ENCODE measurements around the gene CABYR. TPM values are rescaled to one million over a fixed set of nuclear protein-coding genes. Genes with fewer than 3 reads are reported as not detected.
"Not testable (repeated sequence)": the region's sequence is repeated elsewhere in the genome, so short reads cannot be mapped to it uniquely, and the experiment has no call there.

The CABYR gene
- total and polyA plus RNA-seq, 5 experiments from 2014 or later, result 0.28 to 3.3 (median 1.3) TPM; not detected in 1

- DNase-seq (no peak), ATAC-seq (peak in 1 of 2 donors; percentile 27)
- H3K27ac Mint-ChIP-seq, result peak overlapping the region; percentile 40 to 95 (median 86)
- peaks cover 9 to 27% (median 22%) of the 10 kb centered on the region in 4 donors for H3K4me1 Mint-ChIP-seq
- POLR2A ChIA-PET, result interaction anchor here (0.5 to 1.1 kb wide), 6 partner anchors 10 to 685 kb away, joined by 3 to 4 read pairs (median 3); partner anchors contain the start of gene RIOK3
- peak overlapping the region; percentile 87 to 97 (median 92) for H3K4me3 Mint-ChIP-seq
- H3K36me3 Mint-ChIP-seq, result peaks cover 0 to 14% (median 2%) of the 10 kb centered on the region in 3 donors
- H3K27me3 Mint-ChIP-seq, result peaks cover 4 to 12% (median 9%) of the 10 kb centered on the region in 5 donors
- peaks cover 0 to 3% (median 0%) of the 10 kb centered on the region in 9 donors for H3K9me3 Mint-ChIP-seq
These were observed 463 bp upstream of the CABYR start for GRCh38 chr18:24138409-24138788.

GRCh38 chr18:24140697-24141096 is 1.8 kb downstream of the CABYR start:
- no peak overlapping the region for H3K27ac Mint-ChIP-seq
- H3K9me3 Mint-ChIP-seq, result peaks cover 0 to 3% (median 0%) of the 10 kb centered on the region in 9 donors
- peaks cover 0 to 2% (median 0%) of the 10 kb centered on the region in 3 donors for H3K36me3 Mint-ChIP-seq
- peaks cover 4 to 28% (median 9%) of the 10 kb centered on the region in 5 donors for H3K27me3 Mint-ChIP-seq
- peaks cover 9 to 27% (median 22%) of the 10 kb centered on the region in 4 donors for H3K4me1 Mint-ChIP-seq
- POLR2A ChIA-PET, result no interaction called here
- DNase-seq (no peak), ATAC-seq (no peak)
- H3K4me3 Mint-ChIP-seq, result peak overlapping the region in 8 of 10 donors; percentile 18 to 66 (median 46)

GRCh38 chr18:24142376-24142775 is 3.5 kb downstream of the CABYR start:
- peaks cover 0 to 2% (median 0%) of the 10 kb centered on the region in 3 donors for H3K36me3 Mint-ChIP-seq
- H3K27me3 Mint-ChIP-seq, result peaks cover 4 to 33% (median 9%) of the 10 kb centered on the region in 5 donors
- no peak overlapping the region for H3K27ac Mint-ChIP-seq
- H3K9me3 Mint-ChIP-seq, result peaks cover 0 to 3% (median 0%) of the 10 kb centered on the region in 9 donors
- DNase-seq, result no peak
- no peak overlapping the region for H3K4me3 Mint-ChIP-seq
- ATAC-seq, result no peak
- peaks cover 6 to 20% (median 15%) of the 10 kb centered on the region in 4 donors for H3K4me1 Mint-ChIP-seq
- POLR2A ChIA-PET, result interaction anchor here (0.7 kb wide), 1 partner anchor 1145 kb away, joined by 3 read pairs; no protein-coding TSS in a partner anchor

GRCh38 chr18:24149591-24149990 is 10.7 kb downstream of the CABYR start:
- H3K4me1 Mint-ChIP-seq, H3K27ac Mint-ChIP-seq, H3K36me3 Mint-ChIP-seq, H3K9me3 Mint-ChIP-seq, H3K4me3 Mint-ChIP-seq, ATAC-seq, DNase-seq, POLR2A ChIA-PET: not testable (repeated sequence)
- H3K27me3 Mint-ChIP-seq, result peaks cover 0 to 12% (median 2%) of the 10 kb centered on the region in 5 donors

GRCh38 chr18:24153397-24153796 is 14.5 kb downstream of the CABYR start:
- no peak for ATAC-seq
- no peaks in the 10 kb centered on the region for H3K27me3 Mint-ChIP-seq
- H3K36me3 Mint-ChIP-seq, result no peaks in the 10 kb centered on the region
- no peak overlapping the region for H3K4me3 Mint-ChIP-seq
- no peak for DNase-seq
- no peaks in the 10 kb centered on the region for H3K4me1 Mint-ChIP-seq
- H3K27ac Mint-ChIP-seq, result no peak overlapping the region
- POLR2A ChIA-PET, result interaction anchor here (0.9 kb wide), 1 partner anchor 15 kb away, joined by 4 read pairs; no protein-coding TSS in a partner anchor
- no peaks in the 10 kb centered on the region for H3K9me3 Mint-ChIP-seq

GRCh38 chr18:24157855-24158254 is 19.0 kb downstream of the CABYR start:
- Mint-ChIP-seq H3K4me1 (no peaks in the 10 kb centered on the region), H3K27ac (no peak overlapping the region), H3K9me3 (no peaks in the 10 kb centered on the region), H3K4me3 (no peak overlapping the region), H3K36me3 (peaks cover 0 to 5% (median 0%) of the 10 kb centered on the region in 3 donors), H3K27me3 (no peaks in the 10 kb centered on the region)
- POLR2A ChIA-PET, result no interaction called here
- ATAC-seq (no peak), DNase-seq (no peak)

DNA sequence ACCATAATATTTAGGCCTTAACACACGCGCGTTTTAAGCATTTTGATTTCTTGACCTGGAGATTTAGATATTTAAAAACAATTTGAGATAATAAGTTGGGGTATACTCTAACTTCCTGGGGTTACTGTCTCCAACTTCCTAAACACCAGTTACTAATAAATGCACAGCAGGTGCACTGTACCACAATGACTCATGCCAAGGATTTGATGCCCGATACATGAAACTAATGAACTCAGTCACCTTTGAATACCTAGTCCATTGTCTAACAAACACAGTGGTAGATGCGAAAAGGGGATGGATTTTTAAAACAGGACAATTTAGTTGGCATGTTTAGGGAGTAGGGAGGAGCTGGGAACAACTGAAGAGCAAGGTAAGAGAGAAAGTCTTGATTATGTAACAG is 21.2 kb downstream of the CABYR start:
- DNase-seq (no peak), ATAC-seq (no peak)
- H3K27me3 Mint-ChIP-seq, result no peaks in the 10 kb centered on the region
- no peaks in the 10 kb centered on the region for H3K9me3 Mint-ChIP-seq
- H3K4me1 Mint-ChIP-seq, result no peaks in the 10 kb centered on the region
- peaks cover 0 to 7% (median 6%) of the 10 kb centered on the region in 3 donors for H3K36me3 Mint-ChIP-seq
- POLR2A ChIA-PET, result no interaction called here
- H3K4me3 Mint-ChIP-seq, result no peak overlapping the region
- no peak overlapping the region for H3K27ac Mint-ChIP-seq

DNA sequence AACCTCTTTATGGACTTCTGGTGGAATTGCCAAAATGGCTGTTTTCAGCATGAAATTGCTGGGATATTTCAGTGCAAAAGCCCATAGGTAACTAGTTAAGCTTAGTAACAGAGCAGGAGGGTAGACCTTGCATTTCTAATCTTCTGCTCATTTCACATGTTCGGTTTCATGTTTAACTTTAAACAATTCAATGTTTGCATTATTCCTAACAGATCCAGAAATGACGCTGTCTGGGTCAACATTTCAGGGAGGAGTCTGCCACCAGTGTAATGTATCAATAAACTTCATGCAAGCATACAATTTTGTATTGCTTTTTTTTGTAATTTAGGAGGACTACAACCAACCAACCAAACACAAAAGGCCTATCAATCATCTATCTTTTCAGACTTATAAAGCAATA is 22.4 kb downstream of the CABYR start:
- DNase-seq, result no peak
- H3K4me1 Mint-ChIP-seq, result no peaks in the 10 kb centered on the region
- H3K27me3 Mint-ChIP-seq, result no peaks in the 10 kb centered on the region
- H3K27ac Mint-ChIP-seq, result no peak overlapping the region
- ATAC-seq, result no peak
- peaks cover 0 to 13% (median 7%) of the 10 kb centered on the region in 3 donors for H3K36me3 Mint-ChIP-seq
- H3K4me3 Mint-ChIP-seq, result no peak overlapping the region
- POLR2A ChIA-PET, result no interaction called here
- H3K9me3 Mint-ChIP-seq, result no peaks in the 10 kb centered on the region

DNA sequence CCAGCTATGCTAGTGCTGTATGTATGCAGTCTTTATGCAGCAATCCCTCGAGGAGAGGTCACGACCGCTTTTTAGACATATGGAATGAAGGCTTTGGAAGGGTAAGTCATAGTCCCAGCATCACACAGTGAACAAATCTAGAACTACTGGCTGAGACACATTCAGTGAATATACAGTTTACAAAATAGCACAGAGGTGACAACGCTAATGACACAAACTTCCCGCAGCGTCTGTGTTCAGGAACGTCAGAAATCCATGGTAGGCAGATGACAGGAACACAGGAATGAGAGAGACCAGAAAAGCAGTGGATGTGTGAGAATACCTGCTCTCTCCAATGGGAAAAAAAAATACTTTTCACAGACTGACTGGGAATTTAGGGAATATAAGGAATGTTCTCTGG is 29.6 kb downstream of the CABYR start:
- H3K27me3 Mint-ChIP-seq, result no peaks in the 10 kb centered on the region
- DNase-seq (no peak), ATAC-seq (no peak)
- H3K9me3 Mint-ChIP-seq, result no peaks in the 10 kb centered on the region
- H3K27ac Mint-ChIP-seq, result no peak overlapping the region
- POLR2A ChIA-PET, result no interaction called here
- H3K36me3 Mint-ChIP-seq, result peaks cover 0 to 13% (median 6%) of the 10 kb centered on the region in 3 donors
- H3K4me3 Mint-ChIP-seq, result no peak overlapping the region
- no peaks in the 10 kb centered on the region for H3K4me1 Mint-ChIP-seq

DNA sequence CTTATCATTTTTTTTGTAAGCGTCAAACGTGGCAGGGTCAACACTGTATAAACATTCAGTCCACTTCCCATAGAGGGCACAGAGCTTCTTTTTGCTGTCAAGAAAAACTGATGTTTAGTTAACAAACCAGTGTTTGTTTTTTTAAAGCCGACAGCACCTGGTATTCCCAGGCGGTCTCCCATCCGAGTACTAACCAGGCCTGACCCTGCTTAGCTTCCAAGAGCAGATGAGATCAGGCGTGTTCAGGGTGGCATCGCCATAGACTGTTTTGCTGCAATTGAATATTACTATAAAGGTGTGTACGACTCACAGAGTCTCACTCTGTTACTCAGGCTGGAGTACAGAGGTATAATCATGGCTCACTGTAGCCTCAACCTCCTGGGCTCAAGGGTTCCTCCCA is 31.5 kb downstream of the CABYR start:
- no peak overlapping the region for H3K4me3 Mint-ChIP-seq
- H3K4me1 Mint-ChIP-seq, result no peaks in the 10 kb centered on the region
- H3K36me3 Mint-ChIP-seq, result peaks cover 0 to 4% (median 4%) of the 10 kb centered on the region in 3 donors
- DNase-seq (no peak), ATAC-seq (no peak)
- H3K9me3 Mint-ChIP-seq, result no peaks in the 10 kb centered on the region
- no peak overlapping the region for H3K27ac Mint-ChIP-seq
- peaks cover 0 to 4% (median 0%) of the 10 kb centered on the region in 5 donors for H3K27me3 Mint-ChIP-seq
- POLR2A ChIA-PET, result no interaction called here

GRCh38 chr18:24173997-24174396 is 35.1 kb downstream of the CABYR start:
- Mint-ChIP-seq H3K27me3 (peaks cover 0 to 4% (median 0%) of the 10 kb centered on the region in 5 donors), H3K4me1 (peaks cover 0 to 7% (median under 1%) of the 10 kb centered on the region in 4 donors), H3K36me3 (peaks cover 0 to 4% (median 3%) of the 10 kb centered on the region in 3 donors), H3K9me3 (no peaks in the 10 kb centered on the region), H3K27ac (peak overlapping the region in 1 of 10 donors; percentile 40), H3K4me3 (no peak overlapping the region)
- no peak for ATAC-seq
- POLR2A ChIA-PET, result no interaction called here
- DNase-seq, result no peak

- DNase-seq (peak in 7 of 10 donors; percentile 3 to 33 (median 9)), ATAC-seq (no peak)
- Mint-ChIP-seq H3K9me3 (no peaks in the 10 kb centered on the region), H3K36me3 (peaks cover 0 to 4% (median 3%) of the 10 kb centered on the region in 3 donors), H3K27me3 (peaks cover 0 to 4% (median 0%) of the 10 kb centered on the region in 5 donors), H3K27ac (peak overlapping the region in 1 of 10 donors; percentile 75), H3K4me3 (peak overlapping the region in 1 of 10 donors; percentile 52), H3K4me1 (peaks cover 0 to 7% (median under 1%) of the 10 kb centered on the region in 4 donors)
- POLR2A ChIA-PET, result no interaction called here
These were observed 38.0 kb downstream of the CABYR start for GRCh38 chr18:24176727-24177416.

- peaks cover 0 to 4% (median 0%) of the 10 kb centered on the region in 5 donors for H3K27me3 Mint-ChIP-seq
- H3K9me3 Mint-ChIP-seq, result no peaks in the 10 kb centered on the region
- DNase-seq (no peak), ATAC-seq (no peak)
- H3K4me3 Mint-ChIP-seq, result no peak overlapping the region
- POLR2A ChIA-PET, result no interaction called here
- peaks cover 0 to 4% (median 3%) of the 10 kb centered on the region in 3 donors for H3K36me3 Mint-ChIP-seq
- H3K27ac Mint-ChIP-seq, result no peak overlapping the region
- peaks cover 0 to 7% (median under 1%) of the 10 kb centered on the region in 4 donors for H3K4me1 Mint-ChIP-seq
These were observed 38.8 kb downstream of the CABYR start for GRCh38 chr18:24177499-24178133.
